H9 (cell line): ENCODE data around the gene KIF6. TPM values are rescaled to one million over a fixed set of nuclear protein-coding genes. Genes with fewer than 3 reads are reported as not detected.

Experiments used
- DNase-seq: peaks from one replicate; pipeline ENCODE4 v3.0.0-alpha.2; 2017
- H2AFZ ChIP-seq: one replicate; pipeline ENCODE4 v1.6.1; 2013; ENCODE audit warnings: mild to moderate bottlenecking, low read length, control low read depth, moderate library complexity
- H2AK5ac ChIP-seq: 2 replicates; pipeline ENCODE4 v1.6.1; 2013; ENCODE audit warnings: low read length, control low read depth, mixed read lengths; ENCODE audit not compliant: insufficient read length
- H2BK120ac ChIP-seq: one replicate; pipeline ENCODE4 v1.6.1; 2013; ENCODE audit warnings: low read depth, mild to moderate bottlenecking, low read length, control low read depth, inconsistent platforms; ENCODE audit not compliant: poor library complexity, severe bottlenecking
- H2BK12ac ChIP-seq: 2 replicates; pipeline ENCODE4 v1.6.1; 2013; ENCODE audit warnings: low read length, control low read depth, mixed read lengths, low read depth; ENCODE audit not compliant: insufficient read length
- H2BK15ac ChIP-seq: 2 replicates; pipeline ENCODE4 v1.6.1; 2013; ENCODE audit warnings: low read depth, low read length, control low read depth
- H2BK20ac ChIP-seq: one replicate; pipeline ENCODE4 v1.6.1; 2013; ENCODE audit warnings: low read depth, mild to moderate bottlenecking, low read length, control low read depth, inconsistent platforms; ENCODE audit not compliant: poor library complexity, severe bottlenecking
- H2BK5ac ChIP-seq: 2 replicates; pipeline ENCODE4 v1.6.1; 2013; ENCODE audit warnings: low read length, control low read depth, mixed read lengths; ENCODE audit not compliant: insufficient read length
- H3K14ac ChIP-seq: 2 replicates; pipeline ENCODE4 v1.6.1; 2013; ENCODE audit warnings: low read length, control low read depth; ENCODE audit not compliant: insufficient read depth
- H3K18ac ChIP-seq: 2 replicates; pipeline ENCODE4 v1.6.1; 2013; ENCODE audit warnings: low read depth, mild to moderate bottlenecking, mixed read lengths, low read length, control low read depth; ENCODE audit not compliant: insufficient read length
- H3K23ac ChIP-seq: 2 replicates; pipeline ENCODE4 v1.6.1; 2013; ENCODE audit warnings: low read length, control low read depth, mixed read lengths, low read depth; ENCODE audit not compliant: insufficient read length
- H3K23me2 ChIP-seq: 2 replicates; pipeline ENCODE4 v1.6.1; 2013; ENCODE audit warnings: low read depth, mild to moderate bottlenecking, mixed read lengths, low read length, control low read depth; ENCODE audit not compliant: insufficient read length, poor library complexity, severe bottlenecking
- H3K27ac ChIP-seq: 2 replicates; pipeline ENCODE4 v1.5.1; 2013; ENCODE audit warnings: low read length, control low read depth, mixed read lengths, low read depth; ENCODE audit not compliant: insufficient read length
- H3K27me3 ChIP-seq: 2 replicates; pipeline ENCODE4 v1.6.1; 2013; ENCODE audit warnings: low read length, control low read depth, inconsistent platforms; ENCODE audit not compliant: insufficient read depth
- H3K4ac ChIP-seq: 2 replicates; pipeline ENCODE4 v1.6.1; 2013; ENCODE audit warnings: low read depth, mild to moderate bottlenecking, control low read depth, inconsistent platforms, low read length, moderate library complexity
- H3K4me1 ChIP-seq: 2 replicates; pipeline ENCODE4 v1.6.1; 2013; ENCODE audit warnings: low read length, control low read depth, inconsistent platforms; ENCODE audit not compliant: insufficient read depth
- H3K4me2 ChIP-seq: 2 replicates; pipeline ENCODE4 v1.6.1; 2013; ENCODE audit warnings: low read length, control low read depth, mixed read lengths; ENCODE audit not compliant: insufficient read length, insufficient read depth
- H3K56ac ChIP-seq: 2 replicates; pipeline ENCODE4 v1.6.1; 2013; ENCODE audit warnings: low read depth, mild to moderate bottlenecking, mixed read lengths, low read length, control low read depth; ENCODE audit not compliant: insufficient read length
- H3K79me1 ChIP-seq: 2 replicates; pipeline ENCODE4 v1.6.1; 2013; ENCODE audit warnings: low read depth, mild to moderate bottlenecking, moderate library complexity, low read length, control low read depth, inconsistent platforms; ENCODE audit not compliant: insufficient read depth, poor library complexity, severe bottlenecking
- H3K79me2 ChIP-seq: 2 replicates; pipeline ENCODE4 v1.6.1; 2013; ENCODE audit warnings: low read length, control low read depth, inconsistent platforms; ENCODE audit not compliant: insufficient read depth
- H3K9ac ChIP-seq: 2 replicates; pipeline ENCODE4 v1.6.1; 2013; ENCODE audit warnings: low read length, control low read depth, mixed read lengths; ENCODE audit not compliant: insufficient read length; ENCODE audit errors: extremely low read depth
- H3K9me3 ChIP-seq: one replicate; pipeline ENCODE4 v1.6.1; 2013; ENCODE audit warnings: low read depth, low read length, inconsistent platforms; ENCODE audit not compliant: control insufficient read depth
- H3T11ph ChIP-seq: one replicate; pipeline ENCODE4 v1.6.1; 2013; ENCODE audit warnings: mild to moderate bottlenecking, low read length, control low read depth, inconsistent platforms
- H4K20me1 ChIP-seq: one replicate; pipeline ENCODE4 v1.6.1; 2013; ENCODE audit not compliant: control insufficient read depth, insufficient read length, insufficient read depth
- H4K5ac ChIP-seq: 2 replicates; pipeline ENCODE4 v1.6.1; 2013; ENCODE audit warnings: low read depth, mild to moderate bottlenecking, mixed read lengths, low read length, control low read depth; ENCODE audit not compliant: insufficient read length
- H4K8ac ChIP-seq: replicated peaks from 2 replicates; pipeline ENCODE4 v1.6.1; 2013; ENCODE audit warnings: low read length, control low read depth, mixed read lengths, low read depth; ENCODE audit not compliant: insufficient read length
- H4K91ac ChIP-seq: 2 replicates; pipeline ENCODE4 v1.6.1; 2013; ENCODE audit warnings: low read depth, mild to moderate bottlenecking, moderate library complexity, mixed read lengths, low read length, control low read depth; ENCODE audit not compliant: insufficient read length
- H3K27ac Mint-ChIP-seq, 3 experiments: 2 replicates in 2 of 3; 3 replicates in 1 of 3; pipeline ENCODE4 v1.8.0; 2020 to 2021; ENCODE audit warnings: mixed read lengths in 3 of 3, mild to moderate bottlenecking in 1 of 3, moderate library complexity in 1 of 3
- H3K27me3 Mint-ChIP-seq: 2 replicates; pipeline ENCODE4 v1.8.0; 2021; ENCODE audit warnings: low read depth, mild to moderate bottlenecking, moderate library complexity, mixed read lengths
- H3K36me3 Mint-ChIP-seq, 3 experiments: 2 replicates in 2 of 3; 3 replicates in 1 of 3; pipeline ENCODE4 v1.8.0; 2020 to 2021; ENCODE audit warnings: low read depth in 3 of 3, mixed read lengths in 3 of 3; ENCODE audit not compliant: insufficient read depth in 1 of 3
- H3K4me1 Mint-ChIP-seq, 2 experiments: 2 replicates each; pipeline ENCODE4 v1.8.0; 2020; ENCODE audit warnings: mixed read lengths in 2 of 2
- H3K4me3 Mint-ChIP-seq, 2 experiments: 2 replicates in 1 of 2; 3 replicates in 1 of 2; pipeline ENCODE4 v1.8.0; 2020 to 2021; ENCODE audit warnings: mild to moderate bottlenecking in 2 of 2, mixed read lengths in 2 of 2, moderate library complexity in 1 of 2
- H3K9me3 Mint-ChIP-seq, 2 experiments: 2 replicates in 1 of 2; 3 replicates in 1 of 2; pipeline ENCODE4 v1.8.0; 2020; ENCODE audit warnings: mild to moderate bottlenecking in 2 of 2, mixed read lengths in 2 of 2, moderate library complexity in 1 of 2
- WGBS: extraction: QIAGEN DNeasy Blood & Tissue Kit; methylation state at CpG from one replicate; pipeline ENCODE4 v1.1.7; 2013; ENCODE audit warnings: missing lambda C conversion rate, low lambda C conversion rate, mixed read lengths; ENCODE audit not compliant: insufficient read length; ENCODE audit errors: extremely low coverage; 5-methylcytosine and 5-hydroxymethylcytosine counted together
- total RNA-seq: library from RNA; stranded (reverse); gene quantifications from 2 replicates; pipeline ENCODE4 v1.2.1, GENCODE V29; 2021
- TF ChIP-seq, protein P1 (sequence below): fragments of 200-600 bp; sonication (generic); conservative IDR thresholded peaks from 3 replicates; pipeline ENCODE4 v1.8.0; 2021; ENCODE audit warnings: antibody characterized with exemption, mild to moderate bottlenecking

KIF6 gene
- total RNA-seq, 1 experiment from 2014 or later: 0.63 TPM

DNA sequence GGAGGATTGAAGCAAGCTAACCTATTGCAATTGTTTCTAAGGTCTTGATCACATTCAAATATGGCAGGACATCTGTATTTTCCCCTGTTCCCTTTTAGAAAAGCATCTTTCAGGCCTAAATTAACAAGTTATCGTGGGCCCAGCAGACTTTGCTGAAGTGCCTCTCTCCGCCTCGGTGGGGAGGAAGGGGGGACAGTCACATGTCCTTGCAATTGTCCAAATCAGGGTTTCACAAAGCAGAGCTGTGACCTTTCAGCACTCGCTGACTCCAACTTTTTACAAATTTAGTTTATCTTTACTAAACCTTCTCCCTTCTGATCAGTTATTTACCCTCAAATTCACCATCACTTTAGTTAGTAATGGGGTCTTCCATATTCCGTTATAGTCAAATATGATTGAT, 328.4 kb downstream of the KIF6 start:
- Histone ChIP-seq H2BK120ac (no peak overlapping the region), H3K27ac (no peak overlapping the region), H4K8ac (no peak overlapping the region), H2BK5ac (no peak overlapping the region), H4K5ac (no peak overlapping the region), H3K4me2 (no peak overlapping the region), H2AK5ac (no peak overlapping the region), H3K9ac (no peak overlapping the region), H4K20me1 (no peaks in the 10 kb centered on the region), H4K91ac (no peak overlapping the region), H2BK20ac (no peak overlapping the region), H3K18ac (no peak overlapping the region), H2BK12ac (no peak overlapping the region), H2AFZ (no peak overlapping the region), H3K4me1 (no peaks in the 10 kb centered on the region), H3K4ac (no peak overlapping the region), H3K79me2 (no peaks in the 10 kb centered on the region), H3K14ac (no peak overlapping the region), H3K56ac (no peak overlapping the region), H3K23ac (no peak overlapping the region), H2BK15ac (no peak overlapping the region), H3K23me2 (no peaks in the 10 kb centered on the region), H3K79me1 (no peaks in the 10 kb centered on the region), H3K9me3 (no peaks in the 10 kb centered on the region), H3K27me3 (no peaks in the 10 kb centered on the region), H3T11ph (no peak overlapping the region)
- H3K4me3 Mint-ChIP-seq: no peak overlapping the region
- no peaks in the 10 kb centered on the region for H3K9me3 Mint-ChIP-seq
- TF ChIP-seq, protein P1, sequence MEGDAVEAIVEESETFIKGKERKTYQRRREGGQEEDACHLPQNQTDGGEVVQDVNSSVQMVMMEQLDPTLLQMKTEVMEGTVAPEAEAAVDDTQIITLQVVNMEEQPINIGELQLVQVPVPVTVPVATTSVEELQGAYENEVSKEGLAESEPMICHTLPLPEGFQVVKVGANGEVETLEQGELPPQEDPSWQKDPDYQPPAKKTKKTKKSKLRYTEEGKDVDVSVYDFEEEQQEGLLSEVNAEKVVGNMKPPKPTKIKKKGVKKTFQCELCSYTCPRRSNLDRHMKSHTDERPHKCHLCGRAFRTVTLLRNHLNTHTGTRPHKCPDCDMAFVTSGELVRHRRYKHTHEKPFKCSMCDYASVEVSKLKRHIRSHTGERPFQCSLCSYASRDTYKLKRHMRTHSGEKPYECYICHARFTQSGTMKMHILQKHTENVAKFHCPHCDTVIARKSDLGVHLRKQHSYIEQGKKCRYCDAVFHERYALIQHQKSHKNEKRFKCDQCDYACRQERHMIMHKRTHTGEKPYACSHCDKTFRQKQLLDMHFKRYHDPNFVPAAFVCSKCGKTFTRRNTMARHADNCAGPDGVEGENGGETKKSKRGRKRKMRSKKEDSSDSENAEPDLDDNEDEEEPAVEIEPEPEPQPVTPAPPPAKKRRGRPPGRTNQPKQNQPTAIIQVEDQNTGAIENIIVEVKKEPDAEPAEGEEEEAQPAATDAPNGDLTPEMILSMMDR: no peak
- no peak for DNase-seq
- H3K36me3 Mint-ChIP-seq: no peaks in the 10 kb centered on the region
- H3K4me1 Mint-ChIP-seq: peaks cover 6 to 7% of the 10 kb centered on the region in 2 experiments
- H3K27me3 Mint-ChIP-seq: no peaks in the 10 kb centered on the region; the same call in 1 of the 2 replicates
- no CpG with 5 or more reads among the region's 5 CpGs for WGBS
- H3K27ac Mint-ChIP-seq: no peak overlapping the region
